C4-2B (cell line): ENCODE data around the gene ZBTB20.

Experiments used
- H3K27ac ChIP-seq: fragments of 450-650 bp; 2 replicates; pipeline ENCODE4 v1.5.1; 2017
- ZFX ChIP-seq: fragments of 450-650 bp; IDR thresholded peaks from 2 replicates; pipeline ENCODE4 v1.6.1; 2017
- TF ChIP-seq, protein P1 (sequence below): fragments of 450-650 bp; conservative IDR thresholded peaks from 2 replicates; pipeline ENCODE4 v1.5.1; 2017; ENCODE audit warnings: mild to moderate bottlenecking

ZBTB20 gene

GRCh38 chr3:115004201-115005140, 142.6 kb downstream of the ZBTB20 start:
- H3K27ac ChIP-seq = no peak overlapping the region
- TF ChIP-seq, protein P1, sequence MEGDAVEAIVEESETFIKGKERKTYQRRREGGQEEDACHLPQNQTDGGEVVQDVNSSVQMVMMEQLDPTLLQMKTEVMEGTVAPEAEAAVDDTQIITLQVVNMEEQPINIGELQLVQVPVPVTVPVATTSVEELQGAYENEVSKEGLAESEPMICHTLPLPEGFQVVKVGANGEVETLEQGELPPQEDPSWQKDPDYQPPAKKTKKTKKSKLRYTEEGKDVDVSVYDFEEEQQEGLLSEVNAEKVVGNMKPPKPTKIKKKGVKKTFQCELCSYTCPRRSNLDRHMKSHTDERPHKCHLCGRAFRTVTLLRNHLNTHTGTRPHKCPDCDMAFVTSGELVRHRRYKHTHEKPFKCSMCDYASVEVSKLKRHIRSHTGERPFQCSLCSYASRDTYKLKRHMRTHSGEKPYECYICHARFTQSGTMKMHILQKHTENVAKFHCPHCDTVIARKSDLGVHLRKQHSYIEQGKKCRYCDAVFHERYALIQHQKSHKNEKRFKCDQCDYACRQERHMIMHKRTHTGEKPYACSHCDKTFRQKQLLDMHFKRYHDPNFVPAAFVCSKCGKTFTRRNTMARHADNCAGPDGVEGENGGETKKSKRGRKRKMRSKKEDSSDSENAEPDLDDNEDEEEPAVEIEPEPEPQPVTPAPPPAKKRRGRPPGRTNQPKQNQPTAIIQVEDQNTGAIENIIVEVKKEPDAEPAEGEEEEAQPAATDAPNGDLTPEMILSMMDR = no peak
- TF ChIP-seq ZFX = no peak

- no peak overlapping the region for H3K27ac ChIP-seq
Observed at GRCh38 chr3:114998971-114999579, 148.0 kb downstream of the ZBTB20 start.

DNA sequence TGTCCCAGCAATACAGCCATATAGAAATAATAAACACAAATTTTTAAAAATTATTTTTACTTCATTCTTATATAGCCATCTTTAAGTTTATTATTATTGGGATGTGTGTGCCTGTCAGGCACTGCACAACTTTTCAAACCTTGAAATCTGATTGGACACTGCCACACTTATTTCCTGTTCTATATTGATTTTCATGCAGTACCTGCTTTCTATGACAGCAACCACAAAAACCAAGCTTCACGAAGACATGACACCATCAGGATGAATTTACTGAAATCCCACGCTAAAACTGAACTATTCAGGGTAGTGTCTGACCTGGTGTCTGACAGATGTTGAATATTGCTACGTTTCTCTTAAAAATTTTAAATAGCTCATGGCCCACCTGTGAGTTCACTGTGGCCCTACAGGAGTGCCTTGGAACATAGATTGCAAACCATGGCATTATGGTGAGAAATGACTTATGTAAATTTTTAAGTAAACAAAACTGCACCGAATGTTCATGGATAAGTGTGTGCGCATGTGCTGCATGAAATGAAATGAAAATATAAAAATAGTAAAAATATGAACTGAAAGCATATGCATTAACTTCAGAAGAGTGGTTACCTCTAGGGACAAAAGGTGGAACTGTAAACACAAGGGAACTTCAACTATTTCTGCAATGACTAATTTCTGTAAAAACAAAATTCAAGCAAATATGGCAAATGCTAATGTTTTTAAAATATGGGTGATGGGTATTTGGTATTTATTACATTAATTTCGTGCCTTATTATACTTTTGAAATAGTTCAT, 152.3 kb downstream of the ZBTB20 start:
- no peak overlapping the region for H3K27ac ChIP-seq
- TF ChIP-seq, protein P1 = no peak
- TF ChIP-seq ZFX = no peak

More at GRCh38 chr3:114998971-114999579, 148.0 kb downstream of the ZBTB20 start:
- TF ChIP-seq ZFX = no peak
- TF ChIP-seq, protein P1 = no peak

DNA sequence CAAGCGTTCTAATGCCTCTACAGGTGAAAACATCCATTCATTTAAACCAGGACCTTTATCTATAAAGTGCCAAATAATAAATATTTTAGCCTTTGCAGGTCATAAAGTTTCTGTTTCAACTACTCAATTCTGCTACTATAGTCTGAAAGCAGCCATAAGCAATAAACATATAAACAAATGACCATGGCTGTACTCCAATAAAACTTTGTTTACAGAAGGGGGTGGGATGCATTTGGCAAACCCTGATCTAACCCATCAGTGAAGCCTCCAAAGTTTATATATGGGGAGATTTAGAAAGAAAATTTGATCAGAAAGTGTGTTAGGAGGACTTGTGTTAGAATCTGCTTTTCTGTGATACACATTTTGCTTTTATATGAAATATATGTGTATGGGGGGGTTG, 161.3 kb downstream of the ZBTB20 start:
- TF ChIP-seq ZFX = no peak
- TF ChIP-seq, protein P1 = no peak
- no peak overlapping the region for H3K27ac ChIP-seq

GRCh38 chr3:114983248-114983647, 163.8 kb downstream of the ZBTB20 start:
- H3K27ac ChIP-seq = no peak overlapping the region
- no peak for TF ChIP-seq ZFX
- TF ChIP-seq, protein P1 = no peak

DNA sequence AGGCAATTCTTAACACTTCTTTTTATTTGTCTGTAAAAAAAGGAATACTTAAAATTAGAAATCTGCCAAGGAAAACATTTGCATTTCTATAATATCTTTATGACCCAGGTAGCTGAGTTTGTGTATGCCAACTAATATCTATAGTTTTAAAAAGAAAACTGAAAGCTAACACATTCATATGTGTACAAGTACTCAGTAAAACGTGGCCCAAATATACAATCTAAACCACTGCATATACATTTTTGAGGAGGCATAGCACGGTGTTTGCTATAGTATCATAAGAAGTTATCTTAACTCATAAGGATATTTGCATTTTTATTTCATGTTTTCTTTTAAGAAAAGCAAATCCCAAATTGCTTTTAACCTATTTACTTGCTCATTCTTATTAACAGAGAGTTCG, 172.7 kb downstream of the ZBTB20 start:
- TF ChIP-seq, protein P1 = no peak
- TF ChIP-seq ZFX = no peak
- no peak overlapping the region for H3K27ac ChIP-seq
